RKO (cell line): Measurements from ENCODE around the gene IMPG2.

Experiments used
- DNase-seq: peaks from one replicate; pipeline ENCODE4 v3.0.0-alpha.2; 2016; ENCODE audit warnings: low spot score

IMPG2 gene

GRCh38 chr3:101240719-101241399, 79.5 kb downstream of the IMPG2 start:
- DNase-seq = no peak

GRCh38 chr3:101235048-101235447, 85.3 kb downstream of the IMPG2 start:
- DNase-seq = no peak

GRCh38 chr3:101230618-101231017, 89.8 kb downstream of the IMPG2 start:
- no peak for DNase-seq

GRCh38 chr3:101229681-101230080, 90.7 kb downstream of the IMPG2 start:
- peak; percentile 15 for DNase-seq

GRCh38 chr3:101228441-101228840, 91.9 kb downstream of the IMPG2 start:
- DNase-seq = no peak

GRCh38 chr3:101224739-101225138, 95.6 kb downstream of the IMPG2 start:
- DNase-seq = no peak

GRCh38 chr3:101223016-101223415, 97.4 kb downstream of the IMPG2 start:
- no peak for DNase-seq

- DNase-seq = no peak
These were observed 100.4 kb downstream of the IMPG2 start for GRCh38 chr3:101219842-101220560.

GRCh38 chr3:101217472-101218245, 102.7 kb downstream of the IMPG2 start:
- no peak for DNase-seq

- DNase-seq = no peak
These were observed 103.5 kb downstream of the IMPG2 start for GRCh38 chr3:101216710-101217465.

- no peak for DNase-seq
These were observed 107.6 kb downstream of the IMPG2 start for GRCh38 chr3:101212730-101213129.

GRCh38 chr3:101204246-101204645, 116.1 kb downstream of the IMPG2 start:
- no peak for DNase-seq

GRCh38 chr3:101203411-101203810, 117.0 kb downstream of the IMPG2 start:
- DNase-seq = no peak

- DNase-seq = no peak
These were observed 117.7 kb downstream of the IMPG2 start for GRCh38 chr3:101202640-101203039.

GRCh38 chr3:101200461-101200860, 119.9 kb downstream of the IMPG2 start:
- DNase-seq = no peak

GRCh38 chr3:101195951-101196713, 124.2 kb downstream of the IMPG2 start:
- peak; percentile 73 for DNase-seq

- DNase-seq = no peak
These were observed 126.0 kb downstream of the IMPG2 start for GRCh38 chr3:101194392-101194791.

GRCh38 chr3:101193957-101194356, 126.4 kb downstream of the IMPG2 start:
- DNase-seq = peak; percentile 9

- DNase-seq = no peak
These were observed 130.6 kb downstream of the IMPG2 start for GRCh38 chr3:101189796-101190195.

GRCh38 chr3:101189176-101189575, 131.2 kb downstream of the IMPG2 start:
- no peak for DNase-seq

GRCh38 chr3:101185341-101185740, 135.0 kb downstream of the IMPG2 start:
- peak; percentile 34 for DNase-seq
